ENCODE results near the gene ZNF774.

- no peak for TF ChIP-seq CTCF (IDR thresholded peaks at IDR 0.05)
- TF ChIP-seq POLR2A (IDR thresholded peaks at IDR 0.05): no peak
Measured at GRCh38 chr15:90364251-90364650, 12.2 kb downstream of the ZNF774 start.

Measured in uterus (tissue), 2 donors.